Liver (tissue), 9 donors: Measurements from ENCODE around the gene RETREG1. TPM values are rescaled to one million over a fixed set of nuclear protein-coding genes. Genes with fewer than 3 reads are reported as not detected.
A peak's percentile ranks its signal among the peaks of the same experiment; 100 is the strongest.
"Not testable (repeated sequence)": the region's sequence is repeated elsewhere in the genome, so short reads cannot be mapped to it uniquely, and the experiment has no call there.

ENCODE experiments used
- DNase-seq: peaks from one replicate; pipeline ENCODE4 v3.0.0-alpha.2; 2017; ENCODE audit warnings: low spot score
- H3K27ac ChIP-seq, 2 donors: one replicate each; pipeline ENCODE4 v1.7.0; 2013; ENCODE audit warnings: inconsistent platforms in 2 of 2, low read length in 2 of 2, control low read depth in 1 of 2, low read depth in 1 of 2, mild to moderate bottlenecking in 1 of 2
- H3K27me3 ChIP-seq, 4 donors: one replicate each; pipeline versions ENCODE4 v1.6.1 to v1.7.0; 2013; ENCODE audit warnings: low read length in 3 of 4, inconsistent platforms in 1 of 4, mild to moderate bottlenecking in 1 of 4, moderate library complexity in 1 of 4; ENCODE audit not compliant: control insufficient read depth in 4 of 4, insufficient read depth in 4 of 4
- H3K36me3 ChIP-seq, 4 donors: one replicate each; pipeline versions ENCODE4 v1.6.1 to v1.7.0; 2013; ENCODE audit warnings: low read length in 3 of 4, mild to moderate bottlenecking in 3 of 4, low read depth in 1 of 4, moderate library complexity in 1 of 4; ENCODE audit not compliant: control insufficient read depth in 4 of 4, insufficient read depth in 3 of 4
- H3K4me1 ChIP-seq, 4 donors: one replicate each; pipeline versions ENCODE4 v1.6.1 to v1.7.0; 2013; ENCODE audit warnings: low read length in 3 of 4, mild to moderate bottlenecking in 3 of 4, moderate library complexity in 1 of 4; ENCODE audit not compliant: control insufficient read depth in 4 of 4, insufficient read depth in 4 of 4
- H3K4me3 ChIP-seq, 3 donors: one replicate each; pipeline versions ENCODE4 v1.6.1 to v1.7.0; 2013; ENCODE audit warnings: low read length in 3 of 3, control low read depth in 1 of 3, low read depth in 1 of 3, mild to moderate bottlenecking in 1 of 3
- H3K9ac ChIP-seq, 2 donors: one replicate each; pipeline ENCODE4 v1.7.0; 2013; ENCODE audit warnings: low read length in 2 of 2, mild to moderate bottlenecking in 2 of 2, moderate library complexity in 2 of 2, control low read depth in 1 of 2, low read depth in 1 of 2
- H3K9me3 ChIP-seq, 4 donors: one replicate each; pipeline versions ENCODE4 v1.6.1 to v1.7.0; 2013; ENCODE audit warnings: low read length in 3 of 4; ENCODE audit not compliant: control insufficient read depth in 4 of 4
- GABPA ChIP-seq, 2 donors: IDR thresholded peaks in 1 of 2; conservative IDR thresholded peaks in 1 of 2; 2 replicates each; pipeline ENCODE4 v1.6.1; 2016; ENCODE audit warnings: antibody characterized with exemption in 2 of 2, mild to moderate bottlenecking in 1 of 2, moderate library complexity in 1 of 2
- HNF4A ChIP-seq, 2 donors: conservative IDR thresholded peaks; 2 replicates each; pipeline ENCODE4 v1.6.1; 2016; ENCODE audit warnings: antibody characterized with exemption in 2 of 2, mild to moderate bottlenecking in 2 of 2
- HNF4G ChIP-seq: IDR thresholded peaks from 2 replicates; pipeline ENCODE4 v1.6.1; 2016; ENCODE audit warnings: antibody characterized with exemption
- RXRA ChIP-seq, 2 donors: IDR thresholded peaks; 2 replicates each; pipeline ENCODE4 v1.6.1; 2017 to 2018; ENCODE audit warnings: antibody characterized with exemption in 2 of 2, mild to moderate bottlenecking in 1 of 2
- YY1 ChIP-seq: IDR thresholded peaks from 2 replicates; pipeline ENCODE4 v1.6.1; 2016; ENCODE audit warnings: antibody characterized with exemption, mild to moderate bottlenecking
- WGBS: extraction: QIAGEN DNeasy Blood & Tissue Kit; methylation state at CpG from one replicate; pipeline ENCODE4 v1.1.7; 2013; 5-methylcytosine and 5-hydroxymethylcytosine counted together
- polyA plus RNA-seq, 2 donors: library from polyadenylated mRNA; stranded (reverse) in 1 of 2; unstranded in 1 of 2; fragments of 200-250 nt in 1 of 2; fragments of >200 nt in 1 of 2; fragmentation: Nextera tagmentation in 1 of 2; extraction: Ambion mirVana in 1 of 2; gene quantifications; one replicate each; pipeline versions ENCODE4 v1.2.1 to v1.2.3, GENCODE V29; 2013 to 2015
- total RNA-seq, 2 donors: library from RNA; depleted of rRNA; stranded (reverse); fragments of >200 nt; gene quantifications; one replicate each; pipeline ENCODE4 v1.2.3, GENCODE V29; 2014
- TF ChIP-seq, protein P1 (sequence below): fragments of 150-350 bp; IDR thresholded peaks from 2 replicates; pipeline ENCODE4 v1.5.1; 2017; ENCODE audit warnings: improper control_type of control experiment, low read depth, low read length; ENCODE audit not compliant: missing input control
- TF ChIP-seq, protein P2 (sequence below): IDR thresholded peaks from 2 replicates; pipeline ENCODE4 v1.6.1; 2016; ENCODE audit warnings: antibody characterized with exemption
- TF ChIP-seq, protein P3 (sequence below): IDR thresholded peaks from 2 replicates; pipeline ENCODE4 v1.6.1; 2016; ENCODE audit warnings: antibody characterized with exemption
- donor health status: healthy.
- donor health status: healthy.
- donor health status: healthy.
- donor health status: healthy.
- donor health status: healthy.

RETREG1 gene
- total and polyA plus RNA-seq, 4 donors: 0.70 to 28.1 (median 4.2) TPM

DNA sequence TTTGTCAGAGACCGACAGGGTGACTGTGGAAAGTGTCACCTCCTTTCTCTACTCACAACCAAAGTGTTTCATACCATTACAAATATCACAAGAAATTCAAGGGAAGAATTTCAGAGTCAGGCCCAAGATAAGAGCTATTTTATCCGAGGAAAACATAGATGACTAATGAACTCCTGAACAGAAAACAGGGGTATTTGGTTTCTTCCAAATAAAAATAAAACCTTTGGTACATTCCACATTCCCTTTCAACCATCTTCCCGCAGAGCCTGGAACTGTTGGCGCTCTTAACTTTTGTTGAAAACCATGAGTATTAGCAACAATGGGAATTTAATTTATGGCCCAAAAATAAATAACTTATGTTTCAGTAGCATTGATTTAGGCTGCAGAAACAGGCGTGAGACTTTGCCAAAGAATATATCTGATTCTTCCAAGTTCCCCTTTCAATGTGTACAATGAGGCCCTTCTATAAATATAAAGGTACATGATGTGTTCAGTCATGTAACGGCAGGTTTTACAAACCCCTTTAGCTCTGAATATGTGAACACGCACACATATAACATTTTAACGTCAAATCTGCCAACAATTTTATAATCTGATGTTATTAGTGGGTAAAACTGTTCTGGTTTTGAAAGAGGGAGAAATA, 69.5 kb downstream of the RETREG1 start:
- H3K27ac ChIP-seq: no peak overlapping the region
- H3K4me3 ChIP-seq: no peak overlapping the region
- no peaks in the 10 kb centered on the region for H3K9me3 ChIP-seq
- no peak overlapping the region for H3K9ac ChIP-seq
- no peaks in the 10 kb centered on the region for H3K27me3 ChIP-seq
- TF ChIP-seq RXRA (IDR thresholded peaks at IDR 0.05) (no peak), YY1 (no peak)
- 60% methylated on average over 8 of the region's 8 CpGs for WGBS
- H3K36me3 ChIP-seq: no peaks in the 10 kb centered on the region
- no peak for DNase-seq
- H3K4me1 ChIP-seq: peaks cover 0 to 5% (median 3%) of the 10 kb centered on the region in 4 donors

DNA sequence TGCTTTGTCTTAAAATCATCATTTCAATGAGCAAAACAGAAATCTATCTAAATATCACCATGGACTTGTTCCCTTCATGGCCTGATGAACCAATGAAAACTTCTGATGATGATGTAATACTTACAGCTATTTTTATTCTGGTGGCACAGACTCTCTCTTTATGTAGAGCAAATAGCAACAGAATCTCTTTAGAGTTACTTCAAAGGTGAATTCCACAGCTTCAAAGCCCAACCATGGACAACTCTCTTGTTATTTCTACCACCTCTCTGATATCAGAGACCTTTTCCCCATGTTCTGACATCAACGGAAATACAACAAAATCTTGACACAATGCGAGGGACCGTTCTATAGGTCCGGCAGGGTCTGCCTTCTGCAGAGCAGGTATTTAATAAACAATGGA, 70.1 kb downstream of the RETREG1 start:
- TF ChIP-seq HNF4G: no peak
- TF ChIP-seq, protein P1, sequence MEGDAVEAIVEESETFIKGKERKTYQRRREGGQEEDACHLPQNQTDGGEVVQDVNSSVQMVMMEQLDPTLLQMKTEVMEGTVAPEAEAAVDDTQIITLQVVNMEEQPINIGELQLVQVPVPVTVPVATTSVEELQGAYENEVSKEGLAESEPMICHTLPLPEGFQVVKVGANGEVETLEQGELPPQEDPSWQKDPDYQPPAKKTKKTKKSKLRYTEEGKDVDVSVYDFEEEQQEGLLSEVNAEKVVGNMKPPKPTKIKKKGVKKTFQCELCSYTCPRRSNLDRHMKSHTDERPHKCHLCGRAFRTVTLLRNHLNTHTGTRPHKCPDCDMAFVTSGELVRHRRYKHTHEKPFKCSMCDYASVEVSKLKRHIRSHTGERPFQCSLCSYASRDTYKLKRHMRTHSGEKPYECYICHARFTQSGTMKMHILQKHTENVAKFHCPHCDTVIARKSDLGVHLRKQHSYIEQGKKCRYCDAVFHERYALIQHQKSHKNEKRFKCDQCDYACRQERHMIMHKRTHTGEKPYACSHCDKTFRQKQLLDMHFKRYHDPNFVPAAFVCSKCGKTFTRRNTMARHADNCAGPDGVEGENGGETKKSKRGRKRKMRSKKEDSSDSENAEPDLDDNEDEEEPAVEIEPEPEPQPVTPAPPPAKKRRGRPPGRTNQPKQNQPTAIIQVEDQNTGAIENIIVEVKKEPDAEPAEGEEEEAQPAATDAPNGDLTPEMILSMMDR: no peak
- TF ChIP-seq, protein P2, sequence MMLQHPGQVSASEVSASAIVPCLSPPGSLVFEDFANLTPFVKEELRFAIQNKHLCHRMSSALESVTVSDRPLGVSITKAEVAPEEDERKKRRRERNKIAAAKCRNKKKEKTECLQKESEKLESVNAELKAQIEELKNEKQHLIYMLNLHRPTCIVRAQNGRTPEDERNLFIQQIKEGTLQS: no peak
- TF ChIP-seq, protein P3, sequence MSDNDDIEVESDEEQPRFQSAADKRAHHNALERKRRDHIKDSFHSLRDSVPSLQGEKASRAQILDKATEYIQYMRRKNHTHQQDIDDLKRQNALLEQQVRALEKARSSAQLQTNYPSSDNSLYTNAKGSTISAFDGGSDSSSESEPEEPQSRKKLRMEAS: no peak
- TF ChIP-seq YY1: no peak
- H3K9me3 ChIP-seq: no peaks in the 10 kb centered on the region
- peaks cover 0 to 5% (median 3%) of the 10 kb centered on the region in 4 donors for H3K4me1 ChIP-seq
- no peak overlapping the region for H3K27ac ChIP-seq
- no peaks in the 10 kb centered on the region for H3K36me3 ChIP-seq
- no peaks in the 10 kb centered on the region for H3K27me3 ChIP-seq
- H3K4me3 ChIP-seq: no peak overlapping the region
- 80% methylated on average over 4 of the region's 4 CpGs for WGBS
- no peak for DNase-seq
- no peak overlapping the region for H3K9ac ChIP-seq

DNA sequence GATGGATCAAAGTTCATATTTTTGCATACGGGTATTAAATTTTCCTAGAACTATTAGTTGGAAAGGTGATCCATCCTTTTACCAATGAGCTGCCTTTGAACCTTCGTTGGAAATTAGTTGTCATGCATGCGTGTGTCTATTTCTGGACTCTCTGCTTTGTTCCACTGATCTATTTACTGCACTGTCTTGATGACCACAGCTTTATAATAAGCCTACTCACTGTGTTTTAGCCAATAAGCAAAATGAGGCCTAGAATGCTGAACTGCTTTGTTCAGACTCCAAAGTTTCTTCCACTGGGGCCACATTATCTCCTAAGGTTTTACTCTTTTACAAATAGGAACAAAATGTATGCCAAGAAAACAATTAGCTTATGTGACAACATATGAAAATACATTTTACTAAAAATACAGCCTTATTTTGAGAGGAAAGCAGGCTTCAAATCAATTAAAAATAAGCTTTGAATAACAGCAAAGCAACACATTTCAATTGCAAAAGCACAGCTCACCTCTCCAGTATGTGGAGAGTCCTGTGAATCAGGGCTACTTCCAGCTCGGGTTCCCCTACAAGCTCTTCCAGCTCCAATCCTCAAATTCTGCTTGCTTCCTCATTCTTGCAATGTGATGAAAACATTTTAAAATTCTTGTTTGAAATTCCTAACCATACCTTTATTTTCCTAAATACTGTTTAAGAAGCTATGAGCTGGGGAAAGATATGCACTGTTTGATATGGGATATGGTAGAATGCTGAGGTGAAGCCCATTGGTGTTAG, 72.0 kb downstream of the RETREG1 start:
- TF ChIP-seq HNF4A (conservative IDR thresholded peaks at IDR 0.05) (peak in 1 of 2 donors; percentile 24), GABPA (IDR thresholded peaks at IDR 0.05 in 1 of 2, conservative IDR thresholded peaks at IDR 0.05 in 1 of 2) (no peak)
- Histone ChIP-seq H3K9ac (no peak overlapping the region), H3K27ac (no peak overlapping the region), H3K4me3 (no peak overlapping the region), H3K27me3 (no peaks in the 10 kb centered on the region), H3K4me1 (peaks cover 0 to 10% (median 3%) of the 10 kb centered on the region in 4 donors), H3K9me3 (no peaks in the 10 kb centered on the region), H3K36me3 (no peaks in the 10 kb centered on the region)
- WGBS: 59% methylated on average over 4 of the region's 4 CpGs
- no peak for DNase-seq

DNA sequence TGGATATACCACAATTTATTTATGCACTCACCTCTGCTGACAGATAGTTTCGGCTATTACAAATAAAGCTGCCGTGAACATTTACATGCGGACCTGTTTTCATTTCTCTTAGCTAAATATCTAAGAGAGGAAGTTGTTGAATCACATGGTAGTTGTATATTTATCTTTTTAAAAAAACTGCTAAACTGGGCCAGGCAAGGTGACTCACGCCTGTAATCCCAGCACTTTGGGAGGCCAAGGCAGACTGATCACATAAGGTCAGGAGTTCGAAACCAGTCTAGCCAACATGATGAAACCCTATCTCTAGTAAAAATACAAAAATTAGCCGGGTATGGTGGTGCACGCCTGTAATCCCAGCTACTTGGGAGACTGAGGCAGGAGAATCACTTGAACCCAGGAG, 73.6 kb downstream of the RETREG1 start:
- not testable (repeated sequence) for H3K9ac ChIP-seq, H3K9me3 ChIP-seq, H3K4me3 ChIP-seq, DNase-seq, H3K36me3 ChIP-seq, H3K27ac ChIP-seq, H3K27me3 ChIP-seq
- H3K4me1 ChIP-seq: peaks cover 0 to 16% (median 8%) of the 10 kb centered on the region in 4 donors
- 80% methylated on average over 7 of the region's 7 CpGs for WGBS
